HEK293 (cell line): ENCODE results near the gene ARHGAP10.
"Not testable (repeated sequence)": the region's sequence is repeated elsewhere in the genome, so short reads cannot be mapped to it uniquely, and the experiment has no call there.

Experiments
- CTCF ChIA-PET: fragments of 350-600 bp; formaldehyde crosslinking; extraction: SDS; loops from one replicate; lab custom pipeline; 2021; ENCODE audit warnings: antibody characterized with exemption; lab: Yijun Ruan, JAX
- POLR2A ChIA-PET: fragments of 300-600 bp; formaldehyde crosslinking; extraction: SDS; loops from one replicate; lab custom pipeline; 2020; ENCODE audit warnings: antibody characterized with exemption, inconsistent platforms; lab: Yijun Ruan, JAX
- H3K27ac ChIP-seq: fragments of 200-500 bp; sonication (Bioruptor generic); 2 replicates; pipeline ENCODE4 v1.5.1; 2014; ENCODE audit warnings: low read depth, low read length, control low read depth, inconsistent platforms; ENCODE audit errors: extremely low read depth
- H3K36me3 ChIP-seq, 2 experiments: fragments of 200-500 bp in 1 of 2; sonication (Bioruptor generic) in 1 of 2; 1 replicate in 1 of 2; 2 replicates in 1 of 2; pipeline ENCODE4 v1.5.1; 2014 to 2017; ENCODE audit warnings: inconsistent platforms in 2 of 2, low read length in 2 of 2; ENCODE audit not compliant: control insufficient read depth in 2 of 2, insufficient read depth in 1 of 2
- H3K4me1 ChIP-seq: fragments of 200-500 bp; sonication (Bioruptor generic); 2 replicates; pipeline ENCODE4 v1.5.1; 2014; ENCODE audit warnings: mild to moderate bottlenecking, low read length, inconsistent platforms; ENCODE audit not compliant: control insufficient read depth, insufficient read depth
- H3K4me3 ChIP-seq: 2 replicates; pipeline ENCODE4 v1.5.1; 2011; ENCODE audit warnings: low read depth, mild to moderate bottlenecking, control low read depth, low read length, moderate library complexity
- H3K9me3 ChIP-seq: fragments of 200-500 bp; sonication (Bioruptor generic); 2 replicates; pipeline ENCODE4 v1.5.1; 2014; ENCODE audit warnings: low read depth, low read length, inconsistent platforms; ENCODE audit not compliant: control insufficient read depth, insufficient read depth
- SCRT1 ChIP-seq: fragments of 450-650 bp; formaldehyde crosslinking; IDR thresholded peaks from 2 replicates; pipeline ENCODE4 v1.5.1; 2016; ENCODE audit warnings: missing biosample characterization, missing genetic modification characterization, borderline replicate concordance
- SP2 ChIP-seq: fragments of 450-650 bp; formaldehyde crosslinking; IDR thresholded peaks from 2 replicates; pipeline ENCODE4 v1.5.1; 2016; ENCODE audit warnings: missing biosample characterization, missing genetic modification characterization
- TCF7L2 ChIP-seq: IDR thresholded peaks from 2 replicates; pipeline ENCODE4 v1.6.1; 2011; ENCODE audit warnings: low read depth, mild to moderate bottlenecking, inconsistent platforms, low read length, moderate library complexity, borderline replicate concordance
- ZBTB17 ChIP-seq: fragments of 450-650 bp; formaldehyde crosslinking; IDR thresholded peaks from 2 replicates; pipeline ENCODE4 v1.5.1; 2016; ENCODE audit warnings: missing biosample characterization, missing genetic modification characterization
- ZBTB20 ChIP-seq: fragments of 450-650 bp; formaldehyde crosslinking; IDR thresholded peaks from 2 replicates; pipeline ENCODE4 v1.5.1; 2016; ENCODE audit warnings: missing biosample characterization, missing genetic modification characterization
- ZBTB48 ChIP-seq: fragments of 450-650 bp; formaldehyde crosslinking; IDR thresholded peaks from 2 replicates; pipeline ENCODE4 v1.5.1; 2016; ENCODE audit warnings: missing biosample characterization, missing genetic modification characterization
- ZIC2 ChIP-seq: fragments of 450-650 bp; formaldehyde crosslinking; IDR thresholded peaks from 2 replicates; pipeline ENCODE4 v1.5.1; 2016; ENCODE audit warnings: missing biosample characterization, missing genetic modification characterization
- ZNF133 ChIP-seq: fragments of 450-650 bp; formaldehyde crosslinking; IDR thresholded peaks from 2 replicates; pipeline ENCODE4 v1.5.1; 2016; ENCODE audit warnings: missing biosample characterization, missing genetic modification characterization
- ZNF211 ChIP-seq: fragments of 450-650 bp; formaldehyde crosslinking; IDR thresholded peaks from 2 replicates; pipeline ENCODE4 v1.5.1; 2016; ENCODE audit warnings: low read depth, missing biosample characterization, missing genetic modification characterization
- ZNF239 ChIP-seq: fragments of 450-650 bp; formaldehyde crosslinking; IDR thresholded peaks from 2 replicates; pipeline ENCODE4 v1.5.1; 2016; ENCODE audit warnings: missing biosample characterization, missing genetic modification characterization
- ZNF423 ChIP-seq: fragments of 450-650 bp; formaldehyde crosslinking; IDR thresholded peaks from 2 replicates; pipeline ENCODE4 v1.5.1; 2016; ENCODE audit warnings: missing biosample characterization, missing genetic modification characterization
- ZNF548 ChIP-seq: fragments of 450-650 bp; formaldehyde crosslinking; IDR thresholded peaks from 2 replicates; pipeline ENCODE4 v1.5.1; 2016; ENCODE audit warnings: missing biosample characterization, missing genetic modification characterization
- ZNF600 ChIP-seq: fragments of 450-650 bp; formaldehyde crosslinking; IDR thresholded peaks from 2 replicates; pipeline ENCODE4 v1.5.1; 2016; ENCODE audit warnings: missing biosample characterization, missing genetic modification characterization
- ZNF623 ChIP-seq: fragments of 450-650 bp; formaldehyde crosslinking; IDR thresholded peaks from 2 replicates; pipeline ENCODE4 v1.5.1; 2016; ENCODE audit warnings: missing biosample characterization, missing genetic modification characterization
- ZNF660 ChIP-seq: fragments of 450-650 bp; IDR thresholded peaks from 2 replicates; pipeline ENCODE4 v1.5.1; 2018; ENCODE audit warnings: missing biosample characterization, mild to moderate bottlenecking, missing genetic modification characterization
- ZNF792 ChIP-seq: fragments of 450-650 bp; formaldehyde crosslinking; IDR thresholded peaks from 2 replicates; pipeline ENCODE4 v1.5.1; 2016; ENCODE audit warnings: missing biosample characterization, missing genetic modification characterization
- TF ChIP-seq, protein P1 (sequence below): fragments of 450-650 bp; formaldehyde crosslinking; IDR thresholded peaks from 2 replicates; pipeline ENCODE4 v1.5.1; 2016; ENCODE audit warnings: missing biosample characterization, missing genetic modification characterization, low read depth
- TF ChIP-seq, protein P2 (sequence below): IDR thresholded peaks from 2 replicates; pipeline ENCODE4 v1.6.1; 2011; ENCODE audit warnings: mild to moderate bottlenecking, low read depth, low read length, borderline replicate concordance

The ARHGAP10 gene

GRCh38 chr4:147909225-147909624, 177.3 kb downstream of the ARHGAP10 start:
- no peaks in the 10 kb centered on the region for H3K9me3 ChIP-seq
- no peak for TF ChIP-seq ZNF211 (tag by site-specific recombination)
- TF ChIP-seq ZNF600 (tag by site-specific recombination): no peak
- TF ChIP-seq, all 188 proteins: peak for 0
- Histone ChIP-seq H3K36me3 (peaks cover 0 to 8% of the 10 kb centered on the region in 2 experiments; a peak in 2 of 3 replicates), H3K4me1 (no peaks in the 10 kb centered on the region), H3K27ac (no peak overlapping the region), H3K4me3 (no peak overlapping the region)
- POLR2A ChIA-PET: no interaction called here
- CTCF ChIA-PET: interaction anchor here (0.6 kb wide), 1 partner anchor 110 kb away, joined by 3 read pairs; no protein-coding TSS in a partner anchor

- H3K36me3 ChIP-seq: peaks cover 0 to 13% of the 10 kb centered on the region in 2 experiments; a peak in 2 of 3 replicates
- CTCF ChIA-PET: interaction anchor here (0.6 to 0.7 kb wide), 3 partner anchors 15 to 182 kb away, joined by 3 to 5 read pairs (median 3); no protein-coding TSS in a partner anchor
- no peak overlapping the region for H3K27ac ChIP-seq
- POLR2A ChIA-PET: no interaction called here
- no peaks in the 10 kb centered on the region for H3K9me3 ChIP-seq
- TF ChIP-seq ZNF792 (tag by site-specific recombination) (no peak), ZBTB48 (tag by site-specific recombination) (no peak), ZNF239 (no peak), ZNF133 (no peak)
- H3K4me3 ChIP-seq: no peak overlapping the region
- H3K4me1 ChIP-seq: no peaks in the 10 kb centered on the region
These were observed 178.4 kb downstream of the ARHGAP10 start for GRCh38 chr4:147910315-147910714.

DNA sequence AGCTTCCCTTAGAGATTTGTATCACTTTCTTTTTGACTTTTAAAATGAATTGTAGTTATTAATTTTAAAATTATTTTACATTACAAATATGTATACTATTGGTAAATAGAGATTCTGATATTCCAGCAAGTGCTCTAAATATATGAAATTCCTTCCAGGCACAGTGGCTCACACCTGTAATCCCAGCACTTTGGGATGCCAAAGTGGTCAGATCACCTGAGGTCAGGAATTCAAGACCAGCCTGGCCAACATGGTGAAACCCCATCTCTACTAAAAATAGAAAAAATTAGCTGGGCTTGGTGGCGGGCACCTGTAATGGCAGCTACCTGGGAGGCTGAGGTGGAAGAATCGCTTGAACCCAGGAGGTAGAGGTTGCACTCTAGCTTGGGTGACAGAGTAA, 180.2 kb downstream of the ARHGAP10 start:
- POLR2A ChIA-PET, H3K4me3 ChIP-seq, H3K9me3 ChIP-seq, H3K4me1 ChIP-seq, H3K27ac ChIP-seq: not testable (repeated sequence)
- CTCF ChIA-PET: interaction anchor here (0.5 to 1.3 kb wide), 4 partner anchors 13 to 1354 kb away, joined by 3 to 5 read pairs (median 3); no protein-coding TSS in a partner anchor
- peaks cover 0 to 13% of the 10 kb centered on the region in 2 experiments; a peak in 2 of 3 replicates for H3K36me3 ChIP-seq

- H3K36me3 ChIP-seq: peaks cover 0 to 13% of the 10 kb centered on the region in 2 experiments; a peak in 2 of 3 replicates
- ChIA-PET CTCF (interaction anchor here (0.7 kb wide), 1 partner anchor 21 kb away, joined by 3 read pairs; no protein-coding TSS in a partner anchor), POLR2A (no interaction called here)
- H3K27ac ChIP-seq: no peak overlapping the region
- no peaks in the 10 kb centered on the region for H3K4me1 ChIP-seq
- TF ChIP-seq ZIC2 (tag by site-specific recombination): no peak
- no peak for TF ChIP-seq ZNF423 (tag by site-specific recombination)
- TF ChIP-seq ZNF548 (tag by site-specific recombination): no peak
- TF ChIP-seq, all 188 proteins: peak for 0
- no peak overlapping the region for H3K4me3 ChIP-seq
- no peaks in the 10 kb centered on the region for H3K9me3 ChIP-seq
These were observed 181.2 kb downstream of the ARHGAP10 start for GRCh38 chr4:147913137-147913536.

- Histone ChIP-seq H3K4me1 (no peaks in the 10 kb centered on the region), H3K9me3 (no peaks in the 10 kb centered on the region), H3K4me3 (no peak overlapping the region)
- POLR2A ChIA-PET: no interaction called here
- TF ChIP-seq ZBTB17 (tag by site-specific recombination) (no peak), TCF7L2 (no peak), ZNF660 (tag by site-specific recombination) (no peak), ZBTB20 (no peak), SCRT1 (tag by site-specific recombination) (no peak), ZNF211 (tag by site-specific recombination) (no peak), SP2 (tag by site-specific recombination) (no peak), ZNF623 (tag by site-specific recombination) (no peak)
- TF ChIP-seq, protein P1, sequence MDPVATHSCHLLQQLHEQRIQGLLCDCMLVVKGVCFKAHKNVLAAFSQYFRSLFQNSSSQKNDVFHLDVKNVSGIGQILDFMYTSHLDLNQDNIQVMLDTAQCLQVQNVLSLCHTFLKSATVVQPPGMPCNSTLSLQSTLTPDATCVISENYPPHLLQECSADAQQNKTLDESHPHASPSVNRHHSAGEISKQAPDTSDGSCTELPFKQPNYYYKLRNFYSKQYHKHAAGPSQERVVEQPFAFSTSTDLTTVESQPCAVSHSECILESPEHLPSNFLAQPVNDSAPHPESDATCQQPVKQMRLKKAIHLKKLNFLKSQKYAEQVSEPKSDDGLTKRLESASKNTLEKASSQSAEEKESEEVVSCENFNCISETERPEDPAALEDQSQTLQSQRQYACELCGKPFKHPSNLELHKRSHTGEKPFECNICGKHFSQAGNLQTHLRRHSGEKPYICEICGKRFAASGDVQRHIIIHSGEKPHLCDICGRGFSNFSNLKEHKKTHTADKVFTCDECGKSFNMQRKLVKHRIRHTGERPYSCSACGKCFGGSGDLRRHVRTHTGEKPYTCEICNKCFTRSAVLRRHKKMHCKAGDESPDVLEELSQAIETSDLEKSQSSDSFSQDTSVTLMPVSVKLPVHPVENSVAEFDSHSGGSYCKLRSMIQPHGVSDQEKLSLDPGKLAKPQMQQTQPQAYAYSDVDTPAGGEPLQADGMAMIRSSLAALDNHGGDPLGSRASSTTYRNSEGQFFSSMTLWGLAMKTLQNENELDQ (tag by site-specific recombination): no peak
- TF ChIP-seq, protein P2, sequence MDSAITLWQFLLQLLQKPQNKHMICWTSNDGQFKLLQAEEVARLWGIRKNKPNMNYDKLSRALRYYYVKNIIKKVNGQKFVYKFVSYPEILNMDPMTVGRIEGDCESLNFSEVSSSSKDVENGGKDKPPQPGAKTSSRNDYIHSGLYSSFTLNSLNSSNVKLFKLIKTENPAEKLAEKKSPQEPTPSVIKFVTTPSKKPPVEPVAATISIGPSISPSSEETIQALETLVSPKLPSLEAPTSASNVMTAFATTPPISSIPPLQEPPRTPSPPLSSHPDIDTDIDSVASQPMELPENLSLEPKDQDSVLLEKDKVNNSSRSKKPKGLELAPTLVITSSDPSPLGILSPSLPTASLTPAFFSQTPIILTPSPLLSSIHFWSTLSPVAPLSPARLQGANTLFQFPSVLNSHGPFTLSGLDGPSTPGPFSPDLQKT: no peak
- TF ChIP-seq, all 188 proteins: peak for 0
- CTCF ChIA-PET: interaction anchor here (1.0 kb wide), 1 partner anchor 53 kb away, joined by 3 read pairs; no protein-coding TSS in a partner anchor
- peaks cover 0 to 13% of the 10 kb centered on the region in 2 experiments; a peak in 2 of 3 replicates for H3K36me3 ChIP-seq
- H3K27ac ChIP-seq: no peak overlapping the region
These were observed 184.5 kb downstream of the ARHGAP10 start for GRCh38 chr4:147916351-147916750.
